Adipose tissue (tissue), 3 donors: Measurements from ENCODE around the gene SLC4A2. TPM values are rescaled to one million over a fixed set of nuclear protein-coding genes. Genes with fewer than 3 reads are reported as not detected.

ENCODE experiments used
- H3K27ac ChIP-seq: one replicate; pipeline ENCODE4 v1.5.1; 2013; ENCODE audit warnings: low read depth, low read length
- WGBS, 3 donors: extraction: QIAGEN DNeasy Blood & Tissue Kit; methylation state at CpG; one replicate each; pipeline ENCODE4 v1.1.7; 2013; 5-methylcytosine and 5-hydroxymethylcytosine counted together
- polyA plus RNA-seq, 3 donors: library from polyadenylated mRNA; stranded (reverse); fragments of 200-250 nt; gene quantifications; one replicate each; pipeline ENCODE4 v1.2.3, GENCODE V29; 2013
- donor health status: healthy with polysubstance abuse.
- donor health status: Bipolar disorder and iron deficiency.
- donor health status: healthy.

Gene SLC4A2
- polyA plus RNA-seq, 3 donors, result 63.7 to 73.3 (median 64.8) TPM

- no peak overlapping the region for H3K27ac ChIP-seq
- WGBS, 3 donors, result 92 to 96% (median 94%) methylated on average over 38 of the region's 38 CpGs
Observed at GRCh38 chr7:151118108-151119054, 59.0 kb downstream of the SLC4A2 start.

DNA sequence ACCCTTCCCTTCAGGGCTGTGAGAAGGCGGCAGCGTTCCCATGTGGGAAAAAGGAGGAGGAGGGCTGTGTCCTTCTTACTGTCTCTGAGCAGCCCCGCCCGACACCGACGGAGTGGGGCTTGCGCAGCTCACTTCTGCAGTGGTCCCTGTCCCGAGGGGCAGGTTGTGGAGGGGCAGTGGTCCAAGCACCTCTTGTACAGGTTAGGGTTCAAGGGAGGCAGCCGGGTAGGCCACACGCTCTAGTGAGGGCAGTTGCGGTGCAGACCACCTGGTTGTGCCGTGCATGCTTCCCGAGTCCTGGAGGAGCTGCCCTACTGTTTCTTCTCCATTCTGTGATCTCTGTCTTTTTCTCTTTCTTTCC, 59.6 kb downstream of the SLC4A2 start:
- H3K27ac ChIP-seq, result no peak overlapping the region
- WGBS, 3 donors, result 92 to 95% (median 94%) methylated on average over 13 of the region's 13 CpGs

- 87 to 97% (median 92%) methylated on average over 21 to 27 of the region's 27 CpGs for whole genome bisulfite sequencing, 3 donors
- no peak overlapping the region for H3K27ac ChIP-seq
Observed at GRCh38 chr7:151119902-151120301, 60.5 kb downstream of the SLC4A2 start.

DNA sequence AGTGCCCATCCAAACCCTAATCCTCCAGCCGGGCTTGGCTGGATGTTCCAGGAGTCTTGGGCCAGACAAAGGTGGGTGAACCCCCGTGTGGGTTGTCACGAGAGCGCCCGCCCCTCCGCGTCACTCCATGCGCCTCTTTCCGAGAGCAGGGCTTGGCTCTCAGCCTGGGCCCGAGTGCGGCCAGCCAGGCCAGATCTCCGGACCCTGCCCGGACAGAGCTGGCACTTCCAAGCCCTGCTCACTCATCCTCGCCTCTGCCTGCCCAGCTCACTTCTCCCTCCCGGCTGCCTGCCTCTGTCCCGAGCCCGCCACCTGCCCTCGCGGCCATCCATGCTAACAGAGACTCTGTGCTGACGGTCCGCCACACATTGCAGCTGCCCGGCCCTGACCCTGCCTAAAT, 61.5 kb downstream of the SLC4A2 start:
- 91 to 95% (median 93%) methylated on average over 22 of the region's 22 CpGs for WGBS, 3 donors
- H3K27ac ChIP-seq, result no peak overlapping the region

DNA sequence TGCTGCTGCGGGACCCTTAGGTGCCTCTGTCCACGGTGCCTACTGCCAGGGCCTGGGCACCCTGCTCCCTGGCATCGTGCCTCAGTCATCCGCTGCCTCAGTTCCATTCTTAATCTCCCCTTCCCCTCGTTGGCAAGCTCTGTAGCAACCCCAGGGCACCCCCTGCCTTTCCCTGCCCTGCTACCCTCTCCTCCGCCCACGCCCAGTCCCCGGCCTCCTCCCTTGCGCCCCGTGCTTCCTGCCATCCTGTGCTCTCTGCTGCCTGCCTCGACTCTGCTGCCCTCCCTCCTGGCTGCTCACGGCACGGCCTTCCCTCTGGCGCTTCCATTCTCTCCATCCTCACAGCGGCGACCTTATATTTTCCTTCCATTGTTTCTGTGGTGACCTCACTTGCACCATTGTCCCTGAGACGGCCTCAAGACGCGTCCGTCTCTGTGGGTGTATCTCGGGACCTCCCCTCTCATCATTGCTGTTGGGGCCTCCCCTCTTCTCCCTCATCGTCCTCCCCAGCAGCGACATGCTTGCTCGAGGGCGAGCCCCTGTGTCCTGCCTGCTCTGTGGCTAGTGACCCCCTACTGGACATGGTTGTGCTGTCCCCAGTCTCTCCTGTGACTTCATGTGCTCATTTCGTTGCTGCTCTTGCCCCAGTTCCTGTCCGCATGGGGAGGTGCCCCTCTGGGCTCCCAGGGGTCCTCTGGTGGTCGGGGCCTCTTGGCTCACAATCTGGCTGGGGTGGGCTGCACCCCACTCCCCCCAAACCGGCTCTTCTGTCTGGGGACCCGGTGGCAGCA, 62.2 kb downstream of the SLC4A2 start:
- 85 to 88% (median 87%) methylated on average over 30 of the region's 30 CpGs for WGBS, 3 donors
- H3K27ac ChIP-seq, result no peak overlapping the region

GRCh38 chr7:151122276-151122675, 62.9 kb downstream of the SLC4A2 start:
- H3K27ac ChIP-seq, result no peak overlapping the region
- WGBS, 3 donors, result 81 to 90% (median 85%) methylated on average over 14 to 24 of the region's 24 CpGs

- 90 to 92% (median 90%) methylated on average over 26 to 29 of the region's 29 CpGs for WGBS, 3 donors
- H3K27ac ChIP-seq, result no peak overlapping the region
Observed at GRCh38 chr7:151122796-151123157, 63.4 kb downstream of the SLC4A2 start.

GRCh38 chr7:151123158-151123821, 63.9 kb downstream of the SLC4A2 start:
- H3K27ac ChIP-seq, result no peak overlapping the region

GRCh38 chr7:151123822-151124464, 64.6 kb downstream of the SLC4A2 start:
- 41 to 53% (median 52%) methylated on average over 24 of the region's 24 CpGs for WGBS, 3 donors

More at GRCh38 chr7:151123158-151123821, 63.9 kb downstream of the SLC4A2 start:
- 89 to 91% (median 90%) methylated on average over 50 of the region's 50 CpGs for WGBS, 3 donors

DNA sequence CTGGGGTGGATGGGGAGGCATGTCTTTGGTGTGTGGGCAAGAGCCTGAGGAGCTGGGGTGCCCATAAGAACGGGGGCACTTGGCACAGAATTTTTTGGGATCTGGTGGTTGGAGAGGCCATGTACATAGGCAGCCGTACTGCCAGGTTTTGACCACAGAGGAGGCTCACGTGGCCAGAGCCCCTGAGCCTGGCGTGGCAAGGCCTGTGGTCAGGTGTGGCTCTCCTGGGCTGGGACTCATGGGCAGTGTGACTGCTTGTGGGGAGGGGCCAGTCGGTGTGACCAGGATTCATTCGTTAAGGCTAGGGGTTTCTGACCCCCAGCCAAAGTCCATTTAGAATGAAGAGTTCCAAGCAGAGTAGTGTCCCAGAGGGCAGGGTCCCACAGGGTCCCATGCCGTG, 65.1 kb downstream of the SLC4A2 start:
- 82 to 93% (median 87%) methylated on average over 7 of the region's 7 CpGs for WGBS, 3 donors
- H3K27ac ChIP-seq, result no peak overlapping the region

More at GRCh38 chr7:151123822-151124464, 64.6 kb downstream of the SLC4A2 start:
- no peak overlapping the region for H3K27ac ChIP-seq

DNA sequence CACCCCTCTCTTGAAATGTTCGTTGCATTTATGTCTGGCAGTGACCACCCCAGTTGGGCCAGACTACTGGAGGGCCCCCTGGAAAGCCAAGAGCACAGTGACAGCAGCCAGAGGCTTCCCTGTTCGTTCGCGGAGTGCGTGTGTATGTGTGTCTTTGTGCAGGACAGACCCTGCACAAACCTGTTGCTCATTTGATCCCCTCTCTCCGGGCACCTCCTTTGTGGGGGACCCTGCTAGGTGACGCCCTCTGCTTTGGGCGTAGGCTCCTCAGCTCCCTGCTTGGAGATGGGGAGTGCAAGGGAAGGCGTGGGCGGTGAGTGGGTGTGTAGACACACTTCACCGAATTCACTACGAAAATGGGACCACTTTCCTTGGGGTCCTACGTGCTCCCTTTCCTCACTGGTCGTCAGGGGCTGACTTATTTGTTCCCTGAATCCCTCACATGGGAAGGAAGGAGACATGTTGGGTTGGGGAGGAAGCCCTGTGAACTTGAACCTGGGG, 65.6 kb downstream of the SLC4A2 start:
- H3K27ac ChIP-seq, result no peak overlapping the region
- 85 to 92% (median 89%) methylated on average over 14 of the region's 14 CpGs for WGBS, 3 donors

GRCh38 chr7:151125470-151125845, 66.1 kb downstream of the SLC4A2 start:
- WGBS, 3 donors, result 47 to 51% (median 49%) methylated on average over 21 to 22 of the region's 22 CpGs
- no peak overlapping the region for H3K27ac ChIP-seq

DNA sequence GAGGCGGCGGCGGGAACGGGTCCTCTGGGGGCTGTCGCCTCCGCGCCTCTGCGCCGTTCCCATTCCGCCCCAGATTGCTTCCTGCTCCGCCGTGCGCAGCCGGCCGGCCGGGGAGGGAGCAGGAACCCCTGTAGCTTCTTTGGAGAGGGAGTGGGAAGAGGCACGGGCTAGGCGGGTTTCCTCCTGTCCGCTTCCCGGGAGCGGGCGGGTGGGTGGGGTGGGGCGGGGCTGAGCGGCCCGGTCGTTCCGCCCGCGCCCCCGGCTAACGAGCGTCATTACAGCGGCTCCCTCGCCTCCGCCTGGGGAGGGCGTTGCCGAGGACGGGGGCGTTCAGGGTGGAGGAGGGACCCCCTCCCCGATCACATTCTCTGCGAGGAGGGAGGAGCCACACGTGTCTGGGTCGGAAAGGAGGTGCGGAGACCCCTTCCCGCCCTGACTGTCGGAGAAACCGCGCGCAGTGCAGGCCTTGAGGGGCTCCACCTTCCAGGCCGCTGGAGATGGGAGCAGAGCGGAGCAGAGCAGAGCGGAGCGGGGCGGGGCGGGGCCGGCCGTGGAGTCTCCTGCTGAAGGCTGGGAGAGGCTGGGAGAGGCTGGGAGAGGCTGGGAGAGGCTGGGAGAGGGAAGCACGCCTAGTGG, 66.6 kb downstream of the SLC4A2 start:
- 48 to 57% (median 57%) methylated on average over 47 to 58 of the region's 58 CpGs for WGBS, 3 donors
- H3K27ac ChIP-seq, result no peak overlapping the region

Other genes with a start within 250 kb of the SLC4A2 start
- under 1 TPM in 2 of 3 donors, not detected in 1; 0.07 to 0.15 TPM for gene AOC1, start 207.1 kb upstream of the SLC4A2 start, polyA plus RNA-seq
- gene KCNH2, start 81.3 kb upstream of the SLC4A2 start, polyA plus RNA-seq, result 1 to 10 TPM in 1 of 3 donors, under 1 TPM in 2; 0.19 to 3.4 (median 0.22) TPM
- 10 to 100 TPM in 2 of 3 donors, 1 to 10 TPM in 1; 4.1 to 36.9 (median 23.3) TPM for gene NOS3, start 68.6 kb upstream of the SLC4A2 start, polyA plus RNA-seq
- 1 to 10 TPM in 1 of 3 donors, under 1 TPM in 2; 0.11 to 2.1 (median 0.37) TPM for gene ATG9B, start 35.1 kb upstream of the SLC4A2 start, polyA plus RNA-seq
- 10 to 100 TPM; 11.2 to 24.0 (median 14.6) TPM for gene ABCB8, start 31.1 kb upstream of the SLC4A2 start, polyA plus RNA-seq
- 1 to 10 TPM; 1.3 to 7.6 (median 2.8) TPM for gene ASIC3, start 11.1 kb upstream of the SLC4A2 start, polyA plus RNA-seq
- 1 to 10 TPM; 5.9 to 9.1 (median 7.8) TPM for gene CDK5, start 1.7 kb upstream of the SLC4A2 start, polyA plus RNA-seq
- 100 to 1,000 TPM in 1 of 3 donors, 10 to 100 TPM in 2; 53.0 to 104 (median 91.8) TPM for gene FASTK, start 21.2 kb downstream of the SLC4A2 start, polyA plus RNA-seq
- 10 to 100 TPM; 33.3 to 56.8 (median 44.0) TPM for gene TMUB1, start 23.9 kb downstream of the SLC4A2 start, polyA plus RNA-seq
- gene AGAP3, start 26.9 kb downstream of the SLC4A2 start, polyA plus RNA-seq, result 10 to 100 TPM; 35.9 to 67.0 (median 51.9) TPM
- not detected for gene GBX1, start 108.1 kb downstream of the SLC4A2 start, polyA plus RNA-seq
- gene ASB10, start 127.7 kb downstream of the SLC4A2 start, polyA plus RNA-seq, result not detected
- not detected for gene H2BK1, start 150.9 kb downstream of the SLC4A2 start, polyA plus RNA-seq
- 10 to 100 TPM; 11.3 to 32.4 (median 20.1) TPM for gene ABCF2, start 167.6 kb downstream of the SLC4A2 start, polyA plus RNA-seq
- 10 to 100 TPM in 2 of 3 donors, 1 to 10 TPM in 1; 9.9 to 19.1 (median 10.9) TPM for gene CHPF2, start 172.9 kb downstream of the SLC4A2 start, polyA plus RNA-seq
- gene SMARCD3, start 189.1 kb downstream of the SLC4A2 start, polyA plus RNA-seq, result 10 to 100 TPM; 10.8 to 44.8 (median 32.2) TPM